ENCODE data around the gene CCDC175.

GRCh38 chr14:59480166-59480565 lies 96.4 kb downstream of the CCDC175 start:
- TF ChIP-seq, protein P1, sequence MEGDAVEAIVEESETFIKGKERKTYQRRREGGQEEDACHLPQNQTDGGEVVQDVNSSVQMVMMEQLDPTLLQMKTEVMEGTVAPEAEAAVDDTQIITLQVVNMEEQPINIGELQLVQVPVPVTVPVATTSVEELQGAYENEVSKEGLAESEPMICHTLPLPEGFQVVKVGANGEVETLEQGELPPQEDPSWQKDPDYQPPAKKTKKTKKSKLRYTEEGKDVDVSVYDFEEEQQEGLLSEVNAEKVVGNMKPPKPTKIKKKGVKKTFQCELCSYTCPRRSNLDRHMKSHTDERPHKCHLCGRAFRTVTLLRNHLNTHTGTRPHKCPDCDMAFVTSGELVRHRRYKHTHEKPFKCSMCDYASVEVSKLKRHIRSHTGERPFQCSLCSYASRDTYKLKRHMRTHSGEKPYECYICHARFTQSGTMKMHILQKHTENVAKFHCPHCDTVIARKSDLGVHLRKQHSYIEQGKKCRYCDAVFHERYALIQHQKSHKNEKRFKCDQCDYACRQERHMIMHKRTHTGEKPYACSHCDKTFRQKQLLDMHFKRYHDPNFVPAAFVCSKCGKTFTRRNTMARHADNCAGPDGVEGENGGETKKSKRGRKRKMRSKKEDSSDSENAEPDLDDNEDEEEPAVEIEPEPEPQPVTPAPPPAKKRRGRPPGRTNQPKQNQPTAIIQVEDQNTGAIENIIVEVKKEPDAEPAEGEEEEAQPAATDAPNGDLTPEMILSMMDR (IDR thresholded peaks at IDR 0.05) = no peak
- no peak for TF ChIP-seq EP300 (IDR thresholded peaks at IDR 0.05)
- no peak for TF ChIP-seq POLR2A (IDR thresholded peaks at IDR 0.05)
- TF ChIP-seq POLR2AphosphoS5 (IDR thresholded peaks at IDR 0.05) = no peak

All from upper lobe of left lung (tissue), 4 donors.